PC-3 (cell line): ENCODE data around the gene CTRB2.

Experiments
- EZH2 ChIP-seq: fragments of 300-600 bp; sonication (generic); IDR thresholded peaks from one replicate; pipeline ENCODE4 v1.6.1; 2017; ENCODE audit warnings: antibody characterized with exemption, mild to moderate bottlenecking, low read length; ENCODE audit not compliant: unreplicated experiment
- EZH2phosphoT487 ChIP-seq: fragments of 300-600 bp; sonication (generic); IDR thresholded peaks from 2 replicates; pipeline ENCODE4 v1.6.1; 2018; ENCODE audit warnings: mild to moderate bottlenecking, antibody characterized with exemption, low read length, borderline replicate concordance
- TF ChIP-seq, protein P1 (sequence below): fragments of 300-600 bp; sonication (generic); conservative IDR thresholded peaks from 2 replicates; pipeline ENCODE4 v1.5.1; 2017; ENCODE audit warnings: antibody characterized with exemption, low read depth, mild to moderate bottlenecking, low read length

DNA sequence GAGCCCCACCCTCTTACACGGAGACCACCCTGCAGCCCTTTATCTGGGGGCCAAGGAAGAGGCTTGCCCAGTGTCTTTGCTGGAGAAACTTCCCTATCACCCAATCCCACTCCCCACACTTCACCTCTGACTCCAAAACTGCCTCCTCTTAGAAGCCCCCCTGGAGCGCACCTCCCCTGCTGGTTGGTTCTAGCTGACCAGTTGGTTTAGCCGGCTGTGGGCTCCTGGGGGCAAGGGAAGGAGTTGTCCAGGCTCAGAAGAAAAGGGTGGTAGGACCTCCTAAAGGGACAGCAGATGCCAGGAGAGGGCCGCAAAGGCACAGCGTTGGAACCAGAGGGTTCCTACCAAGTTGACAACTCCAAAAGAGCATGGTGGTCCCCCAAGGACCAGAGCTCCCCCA lies 42.5 kb upstream of the CTRB2 start:
- TF ChIP-seq, protein P1, sequence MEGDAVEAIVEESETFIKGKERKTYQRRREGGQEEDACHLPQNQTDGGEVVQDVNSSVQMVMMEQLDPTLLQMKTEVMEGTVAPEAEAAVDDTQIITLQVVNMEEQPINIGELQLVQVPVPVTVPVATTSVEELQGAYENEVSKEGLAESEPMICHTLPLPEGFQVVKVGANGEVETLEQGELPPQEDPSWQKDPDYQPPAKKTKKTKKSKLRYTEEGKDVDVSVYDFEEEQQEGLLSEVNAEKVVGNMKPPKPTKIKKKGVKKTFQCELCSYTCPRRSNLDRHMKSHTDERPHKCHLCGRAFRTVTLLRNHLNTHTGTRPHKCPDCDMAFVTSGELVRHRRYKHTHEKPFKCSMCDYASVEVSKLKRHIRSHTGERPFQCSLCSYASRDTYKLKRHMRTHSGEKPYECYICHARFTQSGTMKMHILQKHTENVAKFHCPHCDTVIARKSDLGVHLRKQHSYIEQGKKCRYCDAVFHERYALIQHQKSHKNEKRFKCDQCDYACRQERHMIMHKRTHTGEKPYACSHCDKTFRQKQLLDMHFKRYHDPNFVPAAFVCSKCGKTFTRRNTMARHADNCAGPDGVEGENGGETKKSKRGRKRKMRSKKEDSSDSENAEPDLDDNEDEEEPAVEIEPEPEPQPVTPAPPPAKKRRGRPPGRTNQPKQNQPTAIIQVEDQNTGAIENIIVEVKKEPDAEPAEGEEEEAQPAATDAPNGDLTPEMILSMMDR, result no peak
- TF ChIP-seq EZH2 (no peak), EZH2phosphoT487 (no peak)
